ENCODE results near the gene ALKBH6.

DNA sequence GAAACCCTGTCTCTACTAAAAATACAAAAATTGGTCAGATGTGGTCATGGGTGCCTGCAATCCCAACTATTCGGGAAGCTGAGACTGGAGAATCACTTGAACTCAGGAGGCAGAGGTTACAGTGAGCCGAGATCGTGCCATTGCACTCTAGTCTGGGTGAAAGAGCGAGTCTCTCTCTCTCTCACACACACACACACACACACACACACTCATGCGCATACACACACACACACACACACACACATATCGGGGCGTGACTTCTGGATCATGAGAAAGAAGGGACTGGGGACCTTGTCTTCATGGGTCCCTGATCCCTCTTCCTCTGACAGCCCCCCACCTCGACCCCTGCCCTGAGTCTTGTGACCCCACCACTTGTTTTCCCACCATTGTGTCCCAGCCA is 30.8 kb downstream of the ALKBH6 start:
- TF ChIP-seq EZH2 (IDR thresholded peaks at IDR 0.05; ENCODE audit: borderline replicate concordance): no peak
- TF ChIP-seq, protein P1, sequence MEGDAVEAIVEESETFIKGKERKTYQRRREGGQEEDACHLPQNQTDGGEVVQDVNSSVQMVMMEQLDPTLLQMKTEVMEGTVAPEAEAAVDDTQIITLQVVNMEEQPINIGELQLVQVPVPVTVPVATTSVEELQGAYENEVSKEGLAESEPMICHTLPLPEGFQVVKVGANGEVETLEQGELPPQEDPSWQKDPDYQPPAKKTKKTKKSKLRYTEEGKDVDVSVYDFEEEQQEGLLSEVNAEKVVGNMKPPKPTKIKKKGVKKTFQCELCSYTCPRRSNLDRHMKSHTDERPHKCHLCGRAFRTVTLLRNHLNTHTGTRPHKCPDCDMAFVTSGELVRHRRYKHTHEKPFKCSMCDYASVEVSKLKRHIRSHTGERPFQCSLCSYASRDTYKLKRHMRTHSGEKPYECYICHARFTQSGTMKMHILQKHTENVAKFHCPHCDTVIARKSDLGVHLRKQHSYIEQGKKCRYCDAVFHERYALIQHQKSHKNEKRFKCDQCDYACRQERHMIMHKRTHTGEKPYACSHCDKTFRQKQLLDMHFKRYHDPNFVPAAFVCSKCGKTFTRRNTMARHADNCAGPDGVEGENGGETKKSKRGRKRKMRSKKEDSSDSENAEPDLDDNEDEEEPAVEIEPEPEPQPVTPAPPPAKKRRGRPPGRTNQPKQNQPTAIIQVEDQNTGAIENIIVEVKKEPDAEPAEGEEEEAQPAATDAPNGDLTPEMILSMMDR (IDR thresholded peaks at IDR 0.05; ENCODE audit: poor library complexity): no peak
